OCI-LY3 (cell line): ENCODE data around the gene MAP2K1.
"Not testable (repeated sequence)": the region's sequence is repeated elsewhere in the genome, so short reads cannot be mapped to it uniquely, and the experiment has no call there.

Experiments
- H2AFZ ChIP-seq: fragments of 200-600, 300-600 bp; shearing (Covaris generic); 2 replicates; pipeline ENCODE4 v1.6.0; 2014; ENCODE audit warnings: antibody characterized with exemption, low read depth, low read length
- H3K27ac ChIP-seq: fragments of 200-600, 300-600 bp; sonication (generic); 2 replicates; pipeline ENCODE4 v1.5.1; 2014; ENCODE audit warnings: mild to moderate bottlenecking, low read length, moderate library complexity, mixed read lengths
- H3K27me3 ChIP-seq: fragments of 200-600, 300-600 bp; sonication (generic); 2 replicates; pipeline ENCODE4 v1.6.1; 2014; ENCODE audit warnings: low read depth, low read length, mixed read lengths
- H3K36me3 ChIP-seq: fragments of 200-600, 300-600 bp; sonication (generic); replicated peaks from 2 replicates; pipeline ENCODE3; 2014; ENCODE audit warnings: low read depth, low read length, mixed read lengths
- H3K4me1 ChIP-seq: fragments of 300-600, 200-600 bp; sonication (generic); 2 replicates; pipeline ENCODE4 v1.6.1; 2014; ENCODE audit warnings: low read length, mixed read lengths
- H3K4me2 ChIP-seq: fragments of 200-600, 300-600 bp; sonication (generic); 2 replicates; pipeline ENCODE4 v1.6.1; 2014; ENCODE audit warnings: low read length, mixed read lengths
- H3K4me3 ChIP-seq: fragments of 300-600, 200-600 bp; sonication (generic); 2 replicates; pipeline ENCODE4 v1.5.1; 2014; ENCODE audit warnings: antibody characterized with exemption, mild to moderate bottlenecking, low read length, moderate library complexity
- H3K79me2 ChIP-seq: fragments of 300-600, 200-600 bp; shearing (Covaris generic); 2 replicates; pipeline ENCODE4 v1.6.1; 2014; ENCODE audit warnings: mild to moderate bottlenecking, low read length, mixed read lengths
- H3K9ac ChIP-seq: fragments of 300-600, 200-600 bp; shearing (Covaris generic); 2 replicates; pipeline ENCODE4 v1.6.0; 2014; ENCODE audit warnings: mild to moderate bottlenecking, low read length, moderate library complexity
- H3K9me3 ChIP-seq: fragments of 200-600, 300-600 bp; shearing (Covaris generic); 2 replicates; pipeline ENCODE4 v1.6.1; 2014; ENCODE audit warnings: low read length, mixed read lengths; ENCODE audit not compliant: insufficient read depth
- H4K20me1 ChIP-seq: fragments of 200-600, 300-600 bp; sonication (generic); 2 replicates; pipeline ENCODE4 v1.6.1; 2016; ENCODE audit warnings: low read length, mixed read lengths; ENCODE audit not compliant: insufficient read depth
- EZH2phosphoT487 ChIP-seq: fragments of 200-600 bp; shearing (Covaris generic); IDR thresholded peaks from 2 replicates; pipeline ENCODE4 v1.6.1; 2018; ENCODE audit warnings: antibody characterized with exemption, mixed run types, low read depth
- TF ChIP-seq, protein P1 (sequence below): fragments of 200-600, 300-600 bp; sonication (generic); IDR thresholded peaks from 2 replicates; pipeline ENCODE4 v1.5.1; 2014; ENCODE audit warnings: antibody characterized with exemption, low read length, low read depth

Gene MAP2K1

DNA sequence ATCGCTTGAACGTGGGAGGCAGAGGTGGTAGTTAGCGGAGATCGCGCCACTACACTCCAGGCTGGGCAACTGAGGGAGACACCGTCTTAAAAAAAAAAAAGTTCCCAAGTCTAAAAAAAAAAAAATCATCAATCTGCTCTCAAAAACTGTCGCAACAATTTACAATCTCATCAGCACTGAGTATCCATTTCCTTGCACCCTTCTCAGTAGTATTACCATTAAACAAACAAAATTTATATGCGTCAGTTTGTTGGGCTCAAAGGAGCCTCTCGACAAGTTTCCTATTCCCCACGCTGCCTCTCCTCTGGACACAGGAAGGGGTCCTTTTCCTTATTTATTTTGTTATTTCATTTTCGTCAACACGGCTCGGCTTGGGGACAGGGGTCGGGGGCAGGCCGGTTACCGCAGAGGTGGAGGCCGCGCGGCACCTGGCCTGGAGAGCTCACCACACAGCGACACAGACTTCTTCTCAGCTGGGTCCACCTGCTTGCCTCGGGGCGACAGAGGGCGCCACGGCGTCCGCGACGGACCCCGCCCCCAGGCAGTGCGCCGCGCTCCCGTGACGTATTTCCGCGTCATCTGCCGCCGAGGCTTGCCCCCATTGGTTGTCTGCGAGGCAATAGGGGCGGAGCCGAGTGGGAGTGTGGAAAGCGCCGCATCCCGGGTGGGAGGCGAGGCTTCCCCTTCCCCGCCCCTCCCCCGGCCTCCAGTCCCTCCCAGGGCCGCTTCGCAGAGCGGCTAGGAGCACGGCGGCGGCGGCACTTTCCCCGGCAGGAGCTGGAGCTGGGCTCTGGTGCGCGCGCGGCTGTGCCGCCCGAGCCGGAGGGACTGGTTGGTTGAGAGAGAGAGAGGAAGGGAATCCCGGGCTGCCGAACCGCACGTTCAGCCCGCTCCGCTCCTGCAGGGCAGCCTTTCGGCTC lies at the start of gene MAP2K1:
Gene MAP2K1, plus strand, starts transcription at position 709 of the 920 bp plus-strand sequence. CDS start 436 bp downstream, outside the sequence.
- peak within 1 kb of the TSS; percentile 91 for H2AFZ ChIP-seq
- peaks cover 22% of the 10 kb centered on the region for H3K36me3 ChIP-seq
- H3K4me3 ChIP-seq = peak within 1 kb of the TSS; percentile 90
- H3K9ac ChIP-seq = peak within 1 kb of the TSS; percentile 83
- no peak for TF ChIP-seq EZH2phosphoT487
- TF ChIP-seq, protein P1, sequence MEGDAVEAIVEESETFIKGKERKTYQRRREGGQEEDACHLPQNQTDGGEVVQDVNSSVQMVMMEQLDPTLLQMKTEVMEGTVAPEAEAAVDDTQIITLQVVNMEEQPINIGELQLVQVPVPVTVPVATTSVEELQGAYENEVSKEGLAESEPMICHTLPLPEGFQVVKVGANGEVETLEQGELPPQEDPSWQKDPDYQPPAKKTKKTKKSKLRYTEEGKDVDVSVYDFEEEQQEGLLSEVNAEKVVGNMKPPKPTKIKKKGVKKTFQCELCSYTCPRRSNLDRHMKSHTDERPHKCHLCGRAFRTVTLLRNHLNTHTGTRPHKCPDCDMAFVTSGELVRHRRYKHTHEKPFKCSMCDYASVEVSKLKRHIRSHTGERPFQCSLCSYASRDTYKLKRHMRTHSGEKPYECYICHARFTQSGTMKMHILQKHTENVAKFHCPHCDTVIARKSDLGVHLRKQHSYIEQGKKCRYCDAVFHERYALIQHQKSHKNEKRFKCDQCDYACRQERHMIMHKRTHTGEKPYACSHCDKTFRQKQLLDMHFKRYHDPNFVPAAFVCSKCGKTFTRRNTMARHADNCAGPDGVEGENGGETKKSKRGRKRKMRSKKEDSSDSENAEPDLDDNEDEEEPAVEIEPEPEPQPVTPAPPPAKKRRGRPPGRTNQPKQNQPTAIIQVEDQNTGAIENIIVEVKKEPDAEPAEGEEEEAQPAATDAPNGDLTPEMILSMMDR = peak; percentile 81
- peaks cover 36% of the 10 kb centered on the region for H3K4me1 ChIP-seq
- H4K20me1 ChIP-seq = peaks cover 40% of the 10 kb centered on the region
- no peaks in the 10 kb centered on the region for H3K27me3 ChIP-seq
- H3K79me2 ChIP-seq = peaks cover 55% of the 10 kb centered on the region
- peak within 1 kb of the TSS; percentile 87 for H3K4me2 ChIP-seq
- peak within 1 kb of the TSS; percentile 57 for H3K27ac ChIP-seq
- H3K9me3 ChIP-seq = no peaks in the 10 kb centered on the region

DNA sequence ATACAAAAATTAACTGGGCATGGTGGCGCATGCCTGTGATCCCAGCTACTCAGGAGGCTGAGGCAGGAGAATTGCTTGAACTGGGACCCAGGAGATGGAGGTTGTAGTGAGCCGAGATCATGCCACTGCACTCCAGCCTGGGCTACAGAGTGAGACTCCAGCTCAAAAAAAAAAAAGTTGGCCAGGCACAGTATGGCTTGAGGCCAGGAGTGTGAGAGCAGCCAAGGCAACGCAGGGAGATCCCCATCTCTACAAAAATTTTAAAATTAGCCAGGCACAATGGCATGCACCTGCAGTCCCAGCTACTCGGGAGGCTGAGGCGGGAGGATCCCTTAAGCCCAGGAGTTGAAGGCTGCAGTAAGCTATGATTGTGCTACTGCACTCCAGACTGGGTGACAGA lies 38.2 kb upstream of the MAP2K1 start:
- not testable (repeated sequence) for H2AFZ ChIP-seq, H3K9ac ChIP-seq, H3K4me3 ChIP-seq, H3K27me3 ChIP-seq, H3K4me2 ChIP-seq, H4K20me1 ChIP-seq, H3K27ac ChIP-seq, H3K9me3 ChIP-seq, H3K4me1 ChIP-seq
- Histone ChIP-seq H3K79me2 (peaks cover 13% of the 10 kb centered on the region), H3K36me3 (peaks cover 35% of the 10 kb centered on the region)

DNA sequence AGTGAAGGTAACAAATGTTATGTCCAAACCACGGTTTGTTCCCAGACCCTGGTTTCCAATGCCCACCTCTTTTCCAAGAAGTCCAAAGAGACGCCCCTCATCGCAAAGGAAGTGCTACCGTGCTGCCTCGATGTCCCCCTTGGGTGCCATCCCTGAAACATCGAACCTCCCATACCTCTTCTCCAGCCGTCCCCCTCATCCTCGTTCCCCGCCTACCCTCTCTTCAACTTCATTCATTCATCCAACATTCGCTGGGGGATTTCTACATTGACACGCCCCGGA lies 30.7 kb upstream of the MAP2K1 start:
- H3K27ac ChIP-seq = peak overlapping the region; percentile 73
- H3K4me1 ChIP-seq = peaks cover 44% of the 10 kb centered on the region
- H3K4me2 ChIP-seq = peak overlapping the region; percentile 84
- peak overlapping the region; percentile 84 for H2AFZ ChIP-seq
- H3K4me3 ChIP-seq = peak overlapping the region; percentile 94
- no peak for TF ChIP-seq EZH2phosphoT487
- TF ChIP-seq, protein P1 = no peak
- H3K27me3 ChIP-seq = no peaks in the 10 kb centered on the region
- H4K20me1 ChIP-seq = no peaks in the 10 kb centered on the region
- no peaks in the 10 kb centered on the region for H3K9me3 ChIP-seq
- peaks cover 11% of the 10 kb centered on the region for H3K36me3 ChIP-seq
- H3K79me2 ChIP-seq = peaks cover 39% of the 10 kb centered on the region
- H3K9ac ChIP-seq = peak overlapping the region; percentile 98

DNA sequence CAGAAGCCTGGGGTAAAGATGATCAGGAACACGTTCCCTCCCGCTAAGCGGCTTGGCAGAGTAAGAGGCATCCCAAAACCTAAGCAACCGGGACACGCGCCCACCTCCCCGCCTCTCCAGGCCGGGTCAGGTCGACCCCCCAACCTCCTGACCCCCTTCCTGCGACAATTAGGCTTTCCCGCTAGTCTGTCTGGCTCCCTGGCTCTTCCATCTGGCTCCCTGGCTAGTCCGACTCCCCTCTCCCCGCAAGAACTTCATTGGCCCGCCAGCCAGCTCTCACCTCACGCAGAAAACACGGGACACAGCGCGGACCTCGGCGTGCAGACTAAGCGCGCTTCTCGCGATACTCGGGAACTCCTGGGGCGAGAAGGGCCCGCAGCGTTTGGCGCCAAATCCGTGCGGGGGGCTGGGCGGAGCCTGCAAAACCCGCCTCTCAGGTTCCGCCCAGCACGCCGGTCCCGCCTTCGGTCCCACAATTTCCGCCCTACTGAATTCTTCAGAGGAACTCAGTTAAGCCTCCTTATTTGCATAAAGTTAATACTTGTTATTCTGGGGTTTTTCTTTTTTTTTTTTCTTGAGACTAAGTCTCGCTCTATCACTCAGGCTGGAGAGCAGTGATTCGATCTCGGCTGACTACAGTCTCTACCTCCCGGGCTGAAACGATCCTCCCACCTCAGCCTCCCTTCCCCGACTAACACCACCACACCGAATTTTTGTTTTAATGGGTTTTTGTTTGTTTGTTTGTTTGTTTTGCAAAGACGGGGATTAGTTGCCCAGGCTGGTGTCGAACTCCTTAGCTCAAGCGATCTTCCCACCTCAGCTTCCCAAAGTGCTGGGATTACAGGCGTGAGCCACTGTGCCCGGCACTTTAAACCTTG lies 30.1 kb upstream of the MAP2K1 start, which contains the start of gene TIPIN:
Gene TIPIN, minus strand, starts transcription at position 327 of the 878 bp plus-strand sequence. CDS start 3,738 bp downstream, outside the sequence.
- peak within 1 kb of the TSS; percentile 84 for H3K4me2 ChIP-seq
- H3K9me3 ChIP-seq = no peaks in the 10 kb centered on the region
- H3K27ac ChIP-seq = peak within 1 kb of the TSS; percentile 83
- H3K9ac ChIP-seq = peak within 1 kb of the TSS; percentile 98
- H3K4me1 ChIP-seq = peaks cover 45% of the 10 kb centered on the region
- peak within 1 kb of the TSS; percentile 94 for H3K4me3 ChIP-seq
- H3K79me2 ChIP-seq = peaks cover 39% of the 10 kb centered on the region
- H3K36me3 ChIP-seq = peaks cover 8% of the 10 kb centered on the region
- TF ChIP-seq EZH2phosphoT487 = no peak
- TF ChIP-seq, protein P1 = no peak
- no peaks in the 10 kb centered on the region for H4K20me1 ChIP-seq
- peak within 1 kb of the TSS; percentile 84 for H2AFZ ChIP-seq
- H3K27me3 ChIP-seq = no peaks in the 10 kb centered on the region
